HAP-1 (cell line): ENCODE data around the gene TSPEAR.
A peak's percentile ranks its signal among the peaks of the same experiment; 100 is the strongest.
"Not testable (repeated sequence)": the region's sequence is repeated elsewhere in the genome, so short reads cannot be mapped to it uniquely, and the experiment has no call there.

ENCODE experiments used
- DNase-seq, 2 experiments: peaks; one replicate each; pipeline ENCODE4 v3.0.0-alpha.2; 2016 to 2020; ENCODE audit warnings: low spot score in 2 of 2
- H3K27me3 ChIP-seq: fragments of 250-450 bp; sonication (Bioruptor Pico); 2 replicates; pipeline ENCODE4 v1.5.1; 2020; ENCODE audit warnings: low read depth, mild to moderate bottlenecking, moderate library complexity
- H3K36me3 ChIP-seq: fragments of 250-450 bp; sonication (Bioruptor Pico); replicated peaks from 2 replicates; pipeline ENCODE4 v1.5.1; 2020; ENCODE audit warnings: mild to moderate bottlenecking
- H3K4me1 ChIP-seq: fragments of 250-450 bp; sonication (Bioruptor Pico); 2 replicates; pipeline ENCODE4 v1.5.1; 2020; ENCODE audit warnings: mild to moderate bottlenecking
- H3K4me3 ChIP-seq: fragments of 250-450 bp; sonication (Bioruptor Pico); 2 replicates; pipeline ENCODE4 v1.5.1; 2020; ENCODE audit warnings: mild to moderate bottlenecking, moderate library complexity
- H3K9me3 ChIP-seq: fragments of 250-450 bp; sonication (Bioruptor Pico); 2 replicates; pipeline ENCODE4 v1.5.1; 2020; ENCODE audit warnings: mild to moderate bottlenecking, moderate library complexity
- in situ Hi-C: fragments of 300-500 bp; cut with MboI; formaldehyde crosslinking; loops from 3 replicates; pipeline ENCODE4 v1.14.3; 2020; ENCODE audit warnings: low sequenced_read_pairs, inconsistent platforms, mixed read lengths

TSPEAR gene

DNA sequence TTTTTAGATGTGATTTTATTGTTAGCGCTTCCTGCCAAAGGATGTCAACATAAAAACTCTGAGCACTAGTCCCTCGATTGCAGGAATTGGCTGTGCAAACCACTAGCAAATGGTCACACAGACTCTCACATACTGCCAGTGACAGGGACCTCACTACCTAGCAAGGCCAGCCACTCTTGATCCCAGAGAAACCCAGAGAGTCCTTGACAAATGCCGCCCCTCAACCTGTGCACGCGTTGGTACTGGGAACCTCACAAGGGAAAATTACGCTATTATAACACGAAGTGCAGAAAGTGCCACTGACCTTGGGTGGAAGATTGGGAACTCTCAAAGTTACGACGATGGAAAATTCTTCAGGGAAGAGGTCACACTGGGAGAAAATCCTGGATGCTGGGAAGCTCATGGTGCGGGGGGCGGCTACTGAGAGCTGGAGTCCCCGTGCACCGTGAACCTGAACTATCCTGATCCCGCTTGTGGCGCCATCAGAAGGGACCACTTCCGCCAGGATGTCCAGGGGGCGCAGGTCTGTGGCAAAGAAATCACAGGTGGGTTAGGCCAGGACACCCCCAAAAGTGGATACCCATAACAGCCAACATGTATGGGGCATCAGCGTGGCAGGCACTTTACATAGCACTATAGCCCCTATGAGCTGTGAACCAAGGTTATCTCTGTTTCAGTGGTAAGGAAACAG is 143.7 kb downstream of the TSPEAR start:
- DNase-seq = no peak
- in situ Hi-C loops = no loop called here
- H3K27me3 ChIP-seq = no peaks in the 10 kb centered on the region
- no peak overlapping the region for H3K4me3 ChIP-seq
- no peaks in the 10 kb centered on the region for H3K9me3 ChIP-seq
- no peaks in the 10 kb centered on the region for H3K4me1 ChIP-seq
- no peaks in the 10 kb centered on the region for H3K36me3 ChIP-seq

DNA sequence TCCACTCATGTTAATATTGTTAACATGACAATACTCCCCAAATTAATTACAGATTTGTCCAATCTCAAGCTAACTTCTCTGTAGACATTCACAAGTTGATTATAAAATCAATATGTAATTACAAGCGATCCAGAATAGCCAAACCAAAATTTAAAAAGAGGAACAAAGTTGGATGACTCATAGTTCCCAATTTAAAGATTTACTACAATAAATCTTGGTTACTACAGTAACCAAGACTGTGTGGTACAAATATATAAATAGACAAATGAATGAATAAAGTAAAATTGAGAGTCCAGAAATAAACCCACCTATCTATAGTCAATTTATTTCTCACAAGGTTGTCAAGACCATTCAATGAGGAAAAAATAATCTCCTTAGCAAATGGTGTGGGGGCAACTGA is 145.0 kb downstream of the TSPEAR start:
- H3K9me3 ChIP-seq = no peaks in the 10 kb centered on the region
- no peaks in the 10 kb centered on the region for H3K36me3 ChIP-seq
- no peaks in the 10 kb centered on the region for H3K27me3 ChIP-seq
- no peak overlapping the region for H3K4me3 ChIP-seq
- H3K4me1 ChIP-seq = no peaks in the 10 kb centered on the region
- DNase-seq = no peak
- in situ Hi-C loops = no loop called here

DNA sequence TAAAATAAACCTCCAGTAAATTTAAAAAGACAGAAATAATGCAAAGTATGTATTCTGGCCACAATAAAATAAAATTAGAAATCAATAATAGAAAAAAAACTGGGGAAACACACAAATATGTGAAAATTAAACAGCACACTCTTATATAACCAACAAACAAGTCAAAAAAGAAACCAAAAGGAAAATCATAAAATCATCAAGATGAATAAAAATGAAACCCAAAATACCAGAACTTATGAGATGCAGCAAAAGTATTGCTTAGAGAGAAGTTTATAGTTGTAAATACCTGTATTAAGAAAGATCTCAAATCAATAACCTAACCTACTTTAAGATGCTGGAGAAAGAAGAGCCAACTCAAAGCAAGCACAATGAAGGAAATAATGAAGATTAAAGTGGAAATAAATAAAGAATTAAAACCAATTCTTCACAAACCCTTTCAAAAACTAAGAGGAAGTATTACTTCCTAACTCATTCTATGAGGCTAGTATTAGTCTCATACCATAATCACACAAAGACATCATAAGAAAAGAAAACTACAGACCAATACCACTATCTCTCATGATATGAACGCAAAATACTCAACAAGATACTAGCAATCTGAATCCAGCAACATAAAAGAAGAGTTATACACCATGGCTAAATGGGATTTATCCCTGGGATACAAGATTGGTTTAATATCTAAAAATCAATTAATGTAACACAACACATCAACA is 146.3 kb downstream of the TSPEAR start:
- Histone ChIP-seq H3K4me3 (no peak overlapping the region), H3K36me3 (no peaks in the 10 kb centered on the region), H3K4me1 (no peaks in the 10 kb centered on the region), H3K9me3 (no peaks in the 10 kb centered on the region), H3K27me3 (no peaks in the 10 kb centered on the region; the same call in 1 of the 2 replicates)
- in situ Hi-C loops = no loop called here
- no peak for DNase-seq

DNA sequence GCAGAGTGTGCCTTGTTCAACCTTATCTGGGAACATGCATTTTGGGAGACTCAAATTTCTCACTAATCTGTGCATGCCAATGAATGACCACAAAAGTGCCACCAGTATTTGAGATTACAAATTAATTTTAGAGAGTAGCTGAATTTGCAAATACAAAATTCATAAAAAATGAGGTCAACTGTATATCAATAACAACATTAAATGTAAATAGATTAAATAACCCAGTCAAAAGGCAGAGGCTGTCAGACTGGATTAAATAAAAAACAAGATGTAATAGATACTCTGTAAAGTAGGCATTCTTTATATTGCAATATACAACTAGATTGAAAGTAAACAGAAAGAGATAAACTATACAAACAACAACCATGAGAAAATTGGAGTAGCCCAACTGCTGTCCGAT is 147.3 kb downstream of the TSPEAR start:
- in situ Hi-C loops = no loop called here
- no peaks in the 10 kb centered on the region for H3K36me3 ChIP-seq
- no peaks in the 10 kb centered on the region for H3K9me3 ChIP-seq
- no peaks in the 10 kb centered on the region for H3K4me1 ChIP-seq
- no peak for DNase-seq
- no peak overlapping the region for H3K4me3 ChIP-seq
- no peaks in the 10 kb centered on the region; the same call in 1 of the 2 replicates for H3K27me3 ChIP-seq

DNA sequence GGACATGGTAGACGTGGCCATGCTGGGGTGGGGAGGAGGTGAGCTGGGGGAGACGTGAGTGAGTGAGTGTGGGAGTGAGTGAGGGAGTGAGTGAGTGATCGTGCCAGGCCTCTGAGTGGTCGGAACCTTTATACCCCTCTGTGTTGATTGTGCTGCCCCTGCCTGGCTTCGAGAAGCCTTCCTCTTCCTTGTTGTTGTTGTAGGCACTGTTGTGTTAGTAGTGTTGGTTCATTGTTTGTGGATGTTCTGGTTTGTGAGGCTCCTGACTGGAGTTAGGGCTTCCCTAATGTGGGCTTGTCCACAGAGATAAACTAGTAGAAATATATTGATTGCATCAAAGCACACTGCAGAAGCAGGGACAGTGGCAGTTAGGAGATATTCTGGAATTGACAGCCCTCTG is 152.7 kb downstream of the TSPEAR start, which contains the start of gene KRTAP10-3:
TSS of gene KRTAP10-3 (minus strand) at position 101 of the 400 bp plus-strand sequence. CDS start at position 21, 80 bp downstream.
- no peak within 1 kb of the TSS for H3K4me3 ChIP-seq
- no peaks in the 10 kb centered on the region for H3K9me3 ChIP-seq
- no peaks in the 10 kb centered on the region for H3K4me1 ChIP-seq
- DNase-seq = no peak
- H3K36me3 ChIP-seq = no peaks in the 10 kb centered on the region
- in situ Hi-C loops = no loop called here
- peaks cover 19% of the 10 kb centered on the region for H3K27me3 ChIP-seq

DNA sequence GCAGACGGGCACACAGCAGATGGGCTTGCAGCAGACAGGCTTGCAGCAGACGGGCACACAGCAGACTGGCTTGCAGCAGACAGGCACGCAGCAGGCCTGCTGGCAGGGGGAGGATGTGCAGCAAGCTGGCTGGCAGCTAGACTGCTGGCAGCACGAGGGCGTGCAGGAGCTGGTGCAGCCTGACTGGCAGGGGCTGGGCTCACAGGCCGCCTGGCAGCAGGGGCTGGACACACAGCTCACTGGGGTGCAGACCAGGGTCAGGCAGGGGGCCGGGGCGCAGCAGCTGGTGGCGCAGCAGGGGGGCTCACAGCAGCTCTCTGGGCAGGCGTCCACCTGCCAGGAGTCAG is 153.1 kb downstream of the TSPEAR start:
- H3K9me3 ChIP-seq, H3K4me3 ChIP-seq, DNase-seq, H3K36me3 ChIP-seq, H3K4me1 ChIP-seq, in situ Hi-C loops: not testable (repeated sequence)
- peaks cover 22% of the 10 kb centered on the region for H3K27me3 ChIP-seq

DNA sequence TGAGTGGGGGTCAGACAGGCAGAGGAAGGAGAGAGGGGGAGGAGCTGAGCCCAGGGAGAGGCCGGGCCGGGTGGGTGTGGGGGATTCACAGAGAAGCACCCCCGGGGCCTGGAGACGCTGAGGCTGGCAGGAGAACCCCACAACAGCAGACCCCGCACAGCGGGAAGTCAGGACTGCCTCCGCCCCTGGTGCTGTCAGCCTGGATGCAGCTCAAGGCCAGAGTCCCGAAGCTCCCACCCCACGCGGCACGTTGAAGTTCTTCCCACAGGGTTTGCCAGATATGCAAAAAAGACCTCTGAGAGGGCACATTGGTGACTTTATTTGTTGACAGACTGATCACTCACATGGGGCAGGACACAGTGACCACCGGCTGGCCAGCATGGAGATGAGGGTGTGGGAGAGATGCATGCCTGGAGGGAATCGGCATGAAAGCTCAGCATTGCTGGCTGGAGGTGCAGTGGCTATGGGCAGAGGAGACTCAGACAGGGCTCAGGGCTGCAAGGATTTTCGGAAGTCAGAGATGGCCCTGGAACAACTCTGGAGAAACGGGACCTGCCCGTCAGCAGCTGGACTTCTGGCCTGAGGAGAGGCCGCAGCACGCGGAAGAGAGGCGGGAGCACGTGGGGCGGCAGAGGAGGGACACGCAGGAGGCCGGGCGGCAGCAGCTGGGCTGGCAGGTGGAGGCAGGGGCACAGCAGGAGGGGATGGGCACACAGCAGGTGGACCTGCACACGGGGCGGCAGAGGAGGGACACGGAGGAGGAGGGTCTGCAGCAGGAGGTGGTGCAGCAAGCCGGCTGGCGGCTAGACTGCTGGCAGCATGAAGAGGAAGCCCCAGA is 153.7 kb downstream of the TSPEAR start:
- H3K9me3 ChIP-seq = no peaks in the 10 kb centered on the region
- H3K4me1 ChIP-seq = no peaks in the 10 kb centered on the region
- in situ Hi-C loops = no loop called here
- no peaks in the 10 kb centered on the region for H3K36me3 ChIP-seq
- DNase-seq = no peak
- H3K4me3 ChIP-seq = no peak overlapping the region
- peaks cover 25% of the 10 kb centered on the region for H3K27me3 ChIP-seq

DNA sequence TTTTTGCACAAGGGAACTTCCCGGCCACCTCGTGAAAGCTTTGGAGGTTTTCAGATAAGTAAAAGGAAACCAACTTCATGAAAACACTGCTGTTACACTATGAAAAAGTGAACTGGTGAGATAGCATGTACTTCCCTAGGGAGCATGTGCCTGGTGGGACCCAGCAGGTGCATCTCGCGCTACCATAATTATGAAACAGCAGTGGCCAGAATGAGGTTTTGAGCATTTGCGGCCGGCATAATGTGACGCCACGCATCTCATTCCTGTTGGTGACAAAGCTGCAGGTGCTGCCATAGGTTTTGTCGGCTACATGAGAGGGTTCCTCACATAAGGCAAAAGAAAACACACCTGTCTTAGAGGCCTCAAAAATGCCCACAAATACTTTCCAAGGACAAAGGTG is 154.5 kb downstream of the TSPEAR start:
- no peak for DNase-seq
- Histone ChIP-seq H3K36me3 (no peaks in the 10 kb centered on the region), H3K4me3 (no peak overlapping the region), H3K4me1 (no peaks in the 10 kb centered on the region), H3K27me3 (peaks cover 25% of the 10 kb centered on the region), H3K9me3 (no peaks in the 10 kb centered on the region)
- in situ Hi-C loops = no loop called here

DNA sequence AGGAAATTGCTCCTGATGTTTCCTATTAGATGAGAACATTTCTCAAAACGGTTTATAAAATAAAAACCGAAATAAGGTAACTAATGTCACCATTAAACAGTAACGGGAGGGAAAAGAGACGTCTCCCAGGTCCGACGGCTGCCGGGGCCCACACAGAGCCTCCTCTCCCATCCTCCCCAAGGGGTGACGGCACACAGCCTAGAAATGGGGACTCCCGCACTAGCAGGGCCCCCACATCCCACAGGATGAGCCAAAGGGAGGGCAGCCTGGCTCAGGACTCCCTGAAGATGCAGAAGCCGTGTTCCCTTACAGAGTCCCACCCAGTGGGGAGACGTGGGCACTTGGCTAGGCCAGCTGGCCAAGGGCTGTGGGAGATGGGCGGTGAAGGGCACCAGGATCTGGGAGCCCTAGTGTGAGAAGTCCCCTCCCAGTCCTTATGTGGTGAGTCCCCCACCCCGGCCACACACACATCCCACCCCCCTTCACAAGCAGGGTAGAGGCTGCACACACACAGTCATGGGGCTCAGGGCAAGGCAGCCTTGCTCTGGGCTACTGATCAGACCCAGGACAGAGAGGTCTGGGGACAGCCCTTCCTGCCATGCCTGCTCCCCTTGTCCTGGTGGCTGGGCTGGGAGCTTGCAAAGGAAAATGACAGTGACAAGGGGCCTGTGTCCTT is 156.0 kb downstream of the TSPEAR start:
- H3K36me3 ChIP-seq = no peaks in the 10 kb centered on the region
- peaks cover 25% of the 10 kb centered on the region for H3K27me3 ChIP-seq
- H3K9me3 ChIP-seq = no peaks in the 10 kb centered on the region
- in situ Hi-C loops = no loop called here
- H3K4me1 ChIP-seq = no peaks in the 10 kb centered on the region
- no peak overlapping the region for H3K4me3 ChIP-seq
- DNase-seq = no peak

DNA sequence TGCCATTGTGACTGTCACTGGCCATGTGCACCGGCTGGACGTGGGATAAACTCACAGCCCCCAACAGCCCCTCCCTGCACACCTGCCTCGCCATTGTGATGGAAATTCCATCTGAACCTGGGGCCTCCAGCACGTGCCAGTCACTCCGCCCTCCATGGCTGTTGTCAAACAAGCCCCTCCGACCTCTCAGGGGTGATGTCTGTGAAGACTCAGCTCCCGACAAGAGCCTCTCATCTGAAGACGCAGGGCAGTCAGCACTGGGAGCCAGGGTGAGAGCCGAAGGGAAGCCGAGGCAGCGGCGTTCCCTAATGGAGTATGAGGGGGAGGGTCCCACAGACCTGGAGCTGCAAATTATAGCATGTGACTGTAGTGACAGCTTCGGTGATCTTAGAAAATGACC is 158.7 kb downstream of the TSPEAR start:
- no peak overlapping the region for H3K4me3 ChIP-seq
- in situ Hi-C loops = no loop called here
- H3K9me3 ChIP-seq = no peaks in the 10 kb centered on the region
- no peaks in the 10 kb centered on the region for H3K36me3 ChIP-seq
- H3K4me1 ChIP-seq = no peaks in the 10 kb centered on the region
- no peak for DNase-seq
- peaks cover 25% of the 10 kb centered on the region for H3K27me3 ChIP-seq

DNA sequence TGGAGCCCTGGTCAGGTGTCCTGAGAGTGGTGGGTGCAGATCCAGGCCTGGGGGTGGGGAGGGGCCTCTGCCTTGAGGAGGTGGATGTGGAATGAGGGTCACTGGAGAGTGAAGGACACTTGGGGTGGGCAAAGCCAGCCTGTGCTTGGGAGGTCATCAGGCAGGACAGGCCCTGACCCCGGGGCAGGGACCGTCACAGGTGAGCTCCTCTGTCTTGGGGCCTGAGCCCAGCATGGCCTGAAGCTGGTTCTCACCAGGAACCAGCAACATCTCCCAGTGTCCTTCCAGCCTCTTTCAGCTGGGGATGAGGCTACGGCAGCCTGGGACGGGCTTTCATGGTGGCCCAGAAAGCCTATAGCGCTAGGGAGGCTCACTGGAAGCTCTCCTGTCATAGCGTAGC is 159.2 kb downstream of the TSPEAR start:
- Histone ChIP-seq H3K4me1 (no peaks in the 10 kb centered on the region), H3K27me3 (peaks cover 24% of the 10 kb centered on the region), H3K9me3 (no peaks in the 10 kb centered on the region), H3K36me3 (no peaks in the 10 kb centered on the region), H3K4me3 (no peak overlapping the region)
- in situ Hi-C loops = no loop called here
- DNase-seq = no peak

DNA sequence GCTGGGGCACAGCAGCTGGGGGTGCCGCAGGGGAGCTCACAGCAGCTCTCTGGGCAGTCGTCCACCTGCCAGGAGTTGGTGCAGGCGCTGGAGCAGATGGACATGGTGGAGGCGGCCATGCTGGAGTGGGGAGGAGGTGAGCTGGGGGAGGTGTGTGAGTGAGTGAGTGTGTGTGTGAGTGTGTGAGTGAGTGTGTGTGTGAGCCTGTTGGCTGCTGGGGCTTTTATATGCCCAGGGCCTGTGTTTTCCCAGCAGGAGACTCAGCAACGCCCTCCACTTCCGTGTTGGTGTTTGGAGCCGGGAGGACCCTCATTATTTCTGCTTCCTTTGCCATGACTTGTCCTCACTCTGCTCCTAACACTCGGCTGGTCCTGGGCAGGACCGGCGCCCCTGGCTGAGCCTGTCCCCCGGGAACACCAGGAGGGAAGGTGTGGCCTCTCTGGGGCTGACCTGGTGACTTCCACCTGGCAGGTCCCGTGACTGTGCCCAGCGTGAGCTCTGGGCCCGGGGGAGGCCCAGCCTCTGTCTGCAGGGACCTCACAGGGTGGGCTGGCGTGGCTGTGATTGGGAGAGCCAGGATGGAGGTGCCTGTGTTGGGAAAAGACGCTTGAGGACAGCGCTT is 159.9 kb downstream of the TSPEAR start, which contains the start of gene KRTAP10-2:
TSS of gene KRTAP10-2 (minus strand) at position 166 of the 622 bp plus-strand sequence. CDS start at position 119, 47 bp downstream.
- in situ Hi-C loops = no loop called here
- Histone ChIP-seq H3K4me3 (no peak within 1 kb of the TSS), H3K9me3 (no peaks in the 10 kb centered on the region), H3K27me3 (peaks cover 18% of the 10 kb centered on the region), H3K36me3 (no peaks in the 10 kb centered on the region), H3K4me1 (no peaks in the 10 kb centered on the region)
- peak in 1 of 2 experiments; percentile 4 for DNase-seq

DNA sequence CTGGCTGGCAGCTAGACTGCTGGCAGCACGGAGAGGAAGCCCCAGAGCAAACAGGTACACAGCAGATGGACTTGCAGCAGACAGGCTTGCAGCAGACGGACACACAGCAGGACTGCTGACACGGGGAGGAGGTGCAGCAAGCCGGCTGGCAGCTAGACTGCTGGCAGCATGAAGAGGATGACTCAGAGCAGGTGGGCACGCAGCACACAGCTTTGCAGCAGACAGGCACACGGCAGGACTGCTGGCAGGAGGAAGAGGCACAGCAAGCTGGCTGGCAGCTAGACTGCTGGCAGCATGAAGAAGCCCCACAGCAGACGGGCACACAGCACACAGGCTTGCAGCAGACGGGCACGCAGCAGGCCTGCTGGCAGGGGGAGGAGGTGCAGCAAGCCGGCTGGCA is 160.6 kb downstream of the TSPEAR start:
- in situ Hi-C loops = no loop called here
- DNase-seq = peak in 1 of 2 experiments; percentile 1
- Histone ChIP-seq H3K36me3 (no peaks in the 10 kb centered on the region), H3K4me1 (no peaks in the 10 kb centered on the region), H3K4me3 (no peak overlapping the region), H3K27me3 (peaks cover 17% of the 10 kb centered on the region), H3K9me3 (no peaks in the 10 kb centered on the region)
